Activated naive CD4-positive, alpha-beta T cell treated with anti-CD3 and anti-CD28 coated beads, Interleukin-2, amount 50 U/mL, for 24 hours (primary cell): ENCODE results near the gene FMO3.

Source experiments
- H3K27ac Mint-ChIP-seq: one replicate; pipeline ENCODE4 v1.8.0; 2021; ENCODE audit warnings: mild to moderate bottlenecking, mixed read lengths
- H3K27me3 Mint-ChIP-seq: one replicate; pipeline ENCODE4 v1.8.0; 2021; ENCODE audit warnings: mixed read lengths
- H3K36me3 Mint-ChIP-seq: one replicate; pipeline ENCODE4 v1.8.0; 2021; ENCODE audit warnings: mixed read lengths
- H3K4me1 Mint-ChIP-seq: one replicate; pipeline ENCODE4 v1.8.0; 2021; ENCODE audit warnings: mixed read lengths
- H3K4me3 Mint-ChIP-seq: one replicate; pipeline ENCODE4 v1.8.0; 2021; ENCODE audit warnings: mild to moderate bottlenecking, mixed read lengths
- H3K9me3 Mint-ChIP-seq: one replicate; pipeline ENCODE4 v1.8.0; 2021; ENCODE audit warnings: mixed read lengths

Gene FMO3

GRCh38 chr1:171107969-171108368 lies 17.3 kb downstream of the FMO3 start:
- Mint-ChIP-seq H3K27ac (no peak overlapping the region), H3K27me3 (peaks cover 19% of the 10 kb centered on the region), H3K9me3 (no peaks in the 10 kb centered on the region), H3K4me1 (no peaks in the 10 kb centered on the region), H3K4me3 (no peak overlapping the region), H3K36me3 (no peaks in the 10 kb centered on the region)

- H3K36me3 Mint-ChIP-seq: no peaks in the 10 kb centered on the region
- H3K4me1 Mint-ChIP-seq: no peaks in the 10 kb centered on the region
- no peak overlapping the region for H3K4me3 Mint-ChIP-seq
- H3K27me3 Mint-ChIP-seq: peaks cover 19% of the 10 kb centered on the region
- no peak overlapping the region for H3K27ac Mint-ChIP-seq
- H3K9me3 Mint-ChIP-seq: no peaks in the 10 kb centered on the region
Observed at GRCh38 chr1:171109966-171110365, 19.3 kb downstream of the FMO3 start.

GRCh38 chr1:171110621-171111326 lies 20.1 kb downstream of the FMO3 start:
- Mint-ChIP-seq H3K36me3 (no peaks in the 10 kb centered on the region), H3K9me3 (no peaks in the 10 kb centered on the region), H3K27ac (no peak overlapping the region)

GRCh38 chr1:171112119-171112518 lies 21.4 kb downstream of the FMO3 start:
- peaks cover 21% of the 10 kb centered on the region for H3K27me3 Mint-ChIP-seq
- no peaks in the 10 kb centered on the region for H3K36me3 Mint-ChIP-seq
- H3K27ac Mint-ChIP-seq: no peak overlapping the region
- no peak overlapping the region for H3K4me3 Mint-ChIP-seq
- no peaks in the 10 kb centered on the region for H3K9me3 Mint-ChIP-seq
- H3K4me1 Mint-ChIP-seq: no peaks in the 10 kb centered on the region

More at GRCh38 chr1:171110621-171111326, 20.1 kb downstream of the FMO3 start:
- H3K4me3 Mint-ChIP-seq: no peak overlapping the region
- H3K27me3 Mint-ChIP-seq: peaks cover 19% of the 10 kb centered on the region
- H3K4me1 Mint-ChIP-seq: no peaks in the 10 kb centered on the region

GRCh38 chr1:171113382-171113781 lies 22.7 kb downstream of the FMO3 start:
- H3K9me3 Mint-ChIP-seq: no peaks in the 10 kb centered on the region
- H3K27me3 Mint-ChIP-seq: peaks cover 21% of the 10 kb centered on the region
- H3K27ac Mint-ChIP-seq: no peak overlapping the region
- H3K4me1 Mint-ChIP-seq: no peaks in the 10 kb centered on the region
- H3K36me3 Mint-ChIP-seq: no peaks in the 10 kb centered on the region
- no peak overlapping the region for H3K4me3 Mint-ChIP-seq

GRCh38 chr1:171115280-171115897 lies 24.7 kb downstream of the FMO3 start:
- Mint-ChIP-seq H3K9me3 (no peaks in the 10 kb centered on the region), H3K27me3 (peaks cover 18% of the 10 kb centered on the region), H3K27ac (no peak overlapping the region), H3K4me3 (no peak overlapping the region), H3K36me3 (no peaks in the 10 kb centered on the region), H3K4me1 (no peaks in the 10 kb centered on the region)

GRCh38 chr1:171116676-171117075 lies 26.0 kb downstream of the FMO3 start:
- Mint-ChIP-seq H3K9me3 (no peaks in the 10 kb centered on the region), H3K4me3 (no peak overlapping the region), H3K36me3 (no peaks in the 10 kb centered on the region), H3K27me3 (peaks cover 16% of the 10 kb centered on the region), H3K4me1 (no peaks in the 10 kb centered on the region), H3K27ac (no peak overlapping the region)

- H3K4me1 Mint-ChIP-seq: no peaks in the 10 kb centered on the region
- H3K36me3 Mint-ChIP-seq: no peaks in the 10 kb centered on the region
- no peaks in the 10 kb centered on the region for H3K9me3 Mint-ChIP-seq
- H3K27ac Mint-ChIP-seq: no peak overlapping the region
- H3K4me3 Mint-ChIP-seq: no peak overlapping the region
- peaks cover 13% of the 10 kb centered on the region for H3K27me3 Mint-ChIP-seq
Observed at GRCh38 chr1:171117085-171117484, 26.4 kb downstream of the FMO3 start.

- H3K36me3 Mint-ChIP-seq: no peaks in the 10 kb centered on the region
- no peak overlapping the region for H3K4me3 Mint-ChIP-seq
- H3K4me1 Mint-ChIP-seq: no peaks in the 10 kb centered on the region
- no peaks in the 10 kb centered on the region for H3K9me3 Mint-ChIP-seq
- no peak overlapping the region for H3K27ac Mint-ChIP-seq
- peaks cover 8% of the 10 kb centered on the region for H3K27me3 Mint-ChIP-seq
Observed at GRCh38 chr1:171119648-171120047, 28.9 kb downstream of the FMO3 start.

- Mint-ChIP-seq H3K4me3 (no peak overlapping the region), H3K27ac (no peak overlapping the region), H3K36me3 (no peaks in the 10 kb centered on the region), H3K27me3 (peaks cover 13% of the 10 kb centered on the region), H3K4me1 (no peaks in the 10 kb centered on the region), H3K9me3 (peaks cover 1% of the 10 kb centered on the region)
Observed at GRCh38 chr1:171122299-171122698, 31.6 kb downstream of the FMO3 start.

- no peaks in the 10 kb centered on the region for H3K4me1 Mint-ChIP-seq
- H3K27ac Mint-ChIP-seq: no peak overlapping the region
- H3K9me3 Mint-ChIP-seq: peaks cover 6% of the 10 kb centered on the region
- H3K4me3 Mint-ChIP-seq: no peak overlapping the region
- peaks cover 13% of the 10 kb centered on the region for H3K27me3 Mint-ChIP-seq
- no peaks in the 10 kb centered on the region for H3K36me3 Mint-ChIP-seq
Observed at GRCh38 chr1:171122893-171123292, 32.2 kb downstream of the FMO3 start.

- Mint-ChIP-seq H3K4me3 (no peak overlapping the region), H3K27ac (no peak overlapping the region), H3K27me3 (peaks cover 12% of the 10 kb centered on the region), H3K36me3 (no peaks in the 10 kb centered on the region), H3K4me1 (no peaks in the 10 kb centered on the region), H3K9me3 (peaks cover 12% of the 10 kb centered on the region)
Observed at GRCh38 chr1:171126504-171126903, 35.8 kb downstream of the FMO3 start.

- H3K27ac Mint-ChIP-seq: no peak overlapping the region
- no peak overlapping the region for H3K4me3 Mint-ChIP-seq
- H3K27me3 Mint-ChIP-seq: peaks cover 12% of the 10 kb centered on the region
- H3K4me1 Mint-ChIP-seq: no peaks in the 10 kb centered on the region
- H3K9me3 Mint-ChIP-seq: peaks cover 12% of the 10 kb centered on the region
- H3K36me3 Mint-ChIP-seq: no peaks in the 10 kb centered on the region
Observed at GRCh38 chr1:171127099-171127498, 36.4 kb downstream of the FMO3 start.

GRCh38 chr1:171127501-171127900 lies 36.8 kb downstream of the FMO3 start:
- no peak overlapping the region for H3K27ac Mint-ChIP-seq
- no peaks in the 10 kb centered on the region for H3K36me3 Mint-ChIP-seq
- no peak overlapping the region for H3K4me3 Mint-ChIP-seq
- peaks cover 12% of the 10 kb centered on the region for H3K27me3 Mint-ChIP-seq
- no peaks in the 10 kb centered on the region for H3K4me1 Mint-ChIP-seq
- H3K9me3 Mint-ChIP-seq: peaks cover 12% of the 10 kb centered on the region

- Mint-ChIP-seq H3K36me3 (no peaks in the 10 kb centered on the region), H3K4me1 (no peaks in the 10 kb centered on the region), H3K4me3 (no peak overlapping the region), H3K9me3 (peaks cover 12% of the 10 kb centered on the region), H3K27me3 (peaks cover 12% of the 10 kb centered on the region), H3K27ac (no peak overlapping the region)
Observed at GRCh38 chr1:171128463-171128862, 37.8 kb downstream of the FMO3 start.

- H3K27me3 Mint-ChIP-seq: peaks cover 8% of the 10 kb centered on the region
- no peak overlapping the region for H3K4me3 Mint-ChIP-seq
- H3K9me3 Mint-ChIP-seq: peaks cover 4% of the 10 kb centered on the region
- H3K36me3 Mint-ChIP-seq: no peaks in the 10 kb centered on the region
- no peaks in the 10 kb centered on the region for H3K4me1 Mint-ChIP-seq
- no peak overlapping the region for H3K27ac Mint-ChIP-seq
Observed at GRCh38 chr1:171134204-171134923, 43.7 kb downstream of the FMO3 start.
